Kidney (tissue), 14 donors: Measurements from ENCODE around the gene ZWILCH. TPM values are rescaled to one million over a fixed set of nuclear protein-coding genes. Genes with fewer than 3 reads are reported as not detected.

ENCODE experiments used
- DNase-seq, 5 donors: peaks; one replicate each; pipeline ENCODE4 v3.0.0-alpha.2; 2013 to 2020
- FAIRE-seq: peaks from 2 replicates; lab custom pipeline; 2012; peaks lifted over from hg19 to GRCh38; lab: Jason Lieb, UNC
- H3K27ac ChIP-seq, 2 donors: one replicate each; pipeline ENCODE4 v1.7.0; 2013; ENCODE audit warnings: low read depth in 2 of 2, low read length in 2 of 2, inconsistent platforms in 1 of 2
- H3K27me3 ChIP-seq: one replicate; pipeline ENCODE4 v1.7.1; 2013; ENCODE audit warnings: low read length, inconsistent platforms; ENCODE audit not compliant: control insufficient read depth, insufficient read depth
- H3K36me3 ChIP-seq, 3 donors: one replicate each; pipeline versions ENCODE4 v1.7.0 to v1.7.1; 2013; ENCODE audit warnings: low read length in 3 of 3, control low read depth in 1 of 3, inconsistent platforms in 1 of 3; ENCODE audit not compliant: insufficient read depth in 3 of 3, control insufficient read depth in 2 of 3
- H3K4me1 ChIP-seq, 3 donors: one replicate each; pipeline versions ENCODE4 v1.7.0 to v1.7.1; 2013; ENCODE audit warnings: low read length in 3 of 3, inconsistent platforms in 1 of 3, low read depth in 1 of 3; ENCODE audit not compliant: control insufficient read depth in 2 of 3, insufficient read depth in 2 of 3
- H3K4me3 ChIP-seq, 3 donors: one replicate each; pipeline versions ENCODE4 v1.7.0 to v1.8.1; 2013; ENCODE audit warnings: low read length in 3 of 3, control low read depth in 1 of 3, inconsistent platforms in 1 of 3
- H3K9ac ChIP-seq, 3 donors: one replicate each; pipeline versions ENCODE4 v1.7.0 to v1.7.1; 2013; ENCODE audit warnings: low read length in 3 of 3, control low read depth in 1 of 3, inconsistent platforms in 1 of 3
- H3K9me3 ChIP-seq, 3 donors: one replicate each; pipeline versions ENCODE4 v1.7.0 to v1.7.1; 2013; ENCODE audit warnings: low read length in 3 of 3, control low read depth in 1 of 3, inconsistent platforms in 1 of 3; ENCODE audit not compliant: control insufficient read depth in 2 of 3, insufficient read depth in 1 of 3
- CTCF ChIP-seq: IDR thresholded peaks from 3 replicates; pipeline ENCODE4 v1.5.1; 2012; ENCODE audit warnings: mild to moderate bottlenecking, moderate library complexity, borderline replicate concordance; ENCODE audit not compliant: insufficient read depth; ENCODE audit errors: extremely low read depth
- intact Hi-C: fragments of 100-400 bp; cut with DNase I; formaldehyde crosslinking; loops from one replicate; pipeline ENCODE4 v1.11.1; 2022
- polyA plus RNA-seq: library from polyadenylated mRNA; stranded (reverse); fragments of 350-450 nt; fragmentation: Illumina TruSeq; extraction: RNeasy Lipid Tissue Mini Kit (QIAGEN cat#74804); gene quantifications from one replicate; pipeline ENCODE4 v1.2.3, GENCODE V29; 2014; ENCODE audit warnings: low read depth, low replicate concordance; ENCODE audit not compliant: insufficient read depth
- total RNA-seq: library from RNA; stranded (reverse); fragmentation: NEBNext Ultra II Directional; extraction: Animal tissue kit (Norgen Biotek cat#: 25700); gene quantifications from one replicate; pipeline ENCODE4 v1.2.1, GENCODE V29; 2021
- donor health status: control.
- donor health status: control.
- donor health status: control.
- donor health status: control.
- donor health status: control.
- donor health status: DM: yes; HTN: yes; CAD: no.
- donor health status: Normal renal cell carcinoma (clear cell type).

ZWILCH gene
- total and polyA plus RNA-seq, 2 donors from 2014 or later, result 3.0 to 9.0 TPM

- Histone ChIP-seq H3K9ac (no peak overlapping the region), H3K4me1 (peaks cover 0 to 2% (median 0%) of the 10 kb centered on the region in 3 donors), H3K4me3 (no peak overlapping the region), H3K27me3 (no peaks in the 10 kb centered on the region), H3K9me3 (no peaks in the 10 kb centered on the region), H3K36me3 (no peaks in the 10 kb centered on the region), H3K27ac (no peak overlapping the region)
- no peak for DNase-seq
- TF ChIP-seq CTCF, result no peak
- no peak for FAIRE-seq
- intact Hi-C loops, result no loop called here
Measured at GRCh38 chr15:66590435-66590834, 85.3 kb downstream of the ZWILCH start.

GRCh38 chr15:66591322-66591862 lies 86.3 kb downstream of the ZWILCH start:
- TF ChIP-seq CTCF, result no peak
- Histone ChIP-seq H3K27me3 (no peaks in the 10 kb centered on the region), H3K4me1 (peaks cover 0 to 2% (median 0%) of the 10 kb centered on the region in 3 donors), H3K36me3 (no peaks in the 10 kb centered on the region), H3K4me3 (no peak overlapping the region), H3K9me3 (no peaks in the 10 kb centered on the region), H3K27ac (no peak overlapping the region), H3K9ac (no peak overlapping the region)
- DNase-seq (peak in 1 of 5 donors; percentile 6), FAIRE-seq (no peak)
- intact Hi-C loops, result no loop called here

- FAIRE-seq, result no peak
Measured at GRCh38 chr15:66592505-66593218, 87.5 kb downstream of the ZWILCH start.

More at GRCh38 chr15:66592505-66593218, 87.5 kb downstream of the ZWILCH start:
- no peaks in the 10 kb centered on the region for H3K27me3 ChIP-seq
- H3K9me3 ChIP-seq, result no peaks in the 10 kb centered on the region
- H3K4me1 ChIP-seq, result peaks cover 0 to 2% (median 0%) of the 10 kb centered on the region in 3 donors
- peak in 1 of 5 donors; percentile 37 for DNase-seq
- no peak overlapping the region for H3K4me3 ChIP-seq
- H3K36me3 ChIP-seq, result no peaks in the 10 kb centered on the region
- no peak overlapping the region for H3K27ac ChIP-seq
- no peak overlapping the region for H3K9ac ChIP-seq
- intact Hi-C loops, result no loop called here
- no peak for TF ChIP-seq CTCF
